Activated naive CD8-positive, alpha-beta T cell treated with anti-CD3 and anti-CD28 coated beads, Interleukin-2, amount 50 U/mL, for 16 hours (primary cell): ENCODE measurements around the gene RALGPS2.
"Not testable (repeated sequence)": the region's sequence is repeated elsewhere in the genome, so short reads cannot be mapped to it uniquely, and the experiment has no call there.

Source experiments
- DNase-seq: peaks from one replicate; pipeline ENCODE4 v3.0.0-alpha.2; 2020; ENCODE audit warnings: low read depth, low spot score

RALGPS2 gene

DNA sequence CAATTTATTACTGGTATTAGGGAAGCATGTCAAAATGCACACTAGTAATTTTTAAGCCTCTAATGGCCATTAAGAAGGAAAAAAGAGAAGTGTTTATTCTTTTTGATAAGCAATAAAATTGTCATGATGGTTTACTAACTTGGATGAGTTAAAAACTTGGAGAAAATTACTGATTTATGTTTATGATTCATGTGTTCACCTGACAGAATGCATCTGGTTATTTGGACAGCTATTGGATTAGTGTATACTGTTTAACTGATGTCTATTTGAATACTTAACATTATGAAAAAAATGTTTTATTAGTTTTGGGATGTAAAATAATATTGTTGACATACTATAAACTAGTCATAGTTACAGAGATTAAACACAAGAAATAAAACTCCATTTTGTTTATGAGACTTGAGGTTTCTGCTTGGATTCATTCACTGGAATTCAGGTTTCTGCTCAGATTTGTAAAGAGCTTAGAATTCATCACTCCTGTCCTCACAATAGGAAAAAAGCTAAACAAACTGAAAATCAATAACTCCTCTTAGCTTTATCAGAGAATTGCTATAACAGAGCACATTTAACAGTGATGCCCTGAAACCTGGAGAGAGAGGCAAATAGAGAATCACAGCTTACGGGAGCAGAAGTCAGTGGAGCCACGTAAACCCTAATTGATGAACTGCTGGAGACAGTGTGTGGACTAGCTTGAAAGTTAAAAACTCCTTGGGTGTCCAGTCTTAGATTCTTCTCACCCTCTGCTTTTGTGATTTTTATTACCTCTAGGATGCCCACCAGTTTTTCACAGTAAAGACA is 56.7 kb downstream of the RALGPS2 start:
- DNase-seq, result no peak

DNA sequence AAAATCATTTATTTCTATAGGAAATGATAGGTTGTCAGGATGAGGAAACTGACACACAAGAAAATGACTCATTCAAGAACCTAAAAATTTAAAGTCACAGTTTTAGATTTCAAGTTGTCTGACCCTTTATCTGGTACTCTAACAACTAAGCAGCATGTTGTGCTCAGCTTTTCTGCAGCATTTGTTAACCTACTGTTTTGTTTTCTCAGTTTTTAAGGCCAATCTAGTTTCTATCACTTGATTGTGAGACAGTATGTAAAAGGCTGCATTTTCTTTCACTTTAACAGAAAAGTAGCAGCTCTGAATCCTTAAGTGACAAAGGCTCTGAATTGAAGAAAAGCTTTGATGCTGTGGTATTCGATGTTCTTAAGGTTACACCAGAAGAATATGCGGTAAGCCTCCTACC is 59.1 kb downstream of the RALGPS2 start:
- DNase-seq, result no peak

DNA sequence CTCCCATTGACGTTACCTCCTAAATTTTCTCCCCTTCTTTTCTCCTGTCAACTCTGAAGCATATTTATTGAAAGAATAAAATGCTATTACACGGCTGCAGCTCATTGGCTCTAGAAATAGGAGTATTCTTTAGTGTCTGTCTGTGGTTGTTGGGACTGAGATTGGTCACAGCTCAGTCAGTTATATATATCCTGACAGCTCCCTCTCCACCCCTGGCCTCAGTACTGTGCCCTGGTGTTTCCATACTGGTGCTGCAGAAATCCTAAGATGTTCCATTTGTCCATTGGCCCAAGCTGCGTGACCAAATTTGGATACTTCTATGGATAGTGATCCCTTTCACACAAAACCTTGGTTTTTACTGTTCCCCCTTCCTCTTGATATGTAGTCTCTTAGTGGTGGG is 67.3 kb downstream of the RALGPS2 start:
- DNase-seq, result no peak

DNA sequence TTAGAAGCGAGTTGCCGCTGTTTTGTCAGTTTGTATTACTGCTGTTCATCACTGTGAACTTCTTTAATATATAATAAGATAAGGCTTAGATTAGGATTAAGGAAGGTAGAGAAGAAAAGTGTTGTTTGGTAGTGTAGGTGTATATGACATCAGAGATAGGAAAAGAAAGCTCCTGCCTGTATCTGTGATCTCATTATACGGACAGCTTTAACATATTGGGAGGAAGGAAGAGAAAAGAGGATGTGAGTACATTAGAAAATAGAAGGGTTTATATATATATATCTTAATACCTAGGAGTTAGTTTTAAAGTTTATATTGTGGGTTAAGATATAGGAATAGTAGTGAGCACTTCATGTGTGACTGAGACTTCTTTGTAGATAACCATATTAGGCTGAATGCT is 71.0 kb downstream of the RALGPS2 start:
- no peak for DNase-seq

DNA sequence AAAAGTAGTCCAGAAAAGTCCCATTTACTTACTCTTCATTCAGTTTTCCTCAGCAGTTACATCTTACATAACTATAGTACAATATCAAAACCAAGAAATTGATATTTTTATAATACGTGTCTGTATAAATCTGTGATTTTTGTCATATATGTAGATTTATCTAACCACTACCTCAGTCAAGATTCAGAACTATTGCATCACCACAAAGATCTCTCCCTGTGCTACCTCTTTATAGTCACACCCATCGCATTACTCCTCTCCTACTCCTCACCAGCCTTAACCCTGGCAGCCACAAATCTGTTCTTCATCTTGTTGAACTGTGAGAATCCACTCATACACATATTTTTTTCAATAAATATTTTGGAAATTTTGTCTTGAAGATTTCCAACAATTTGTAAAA is 72.5 kb downstream of the RALGPS2 start:
- DNase-seq, result no peak

DNA sequence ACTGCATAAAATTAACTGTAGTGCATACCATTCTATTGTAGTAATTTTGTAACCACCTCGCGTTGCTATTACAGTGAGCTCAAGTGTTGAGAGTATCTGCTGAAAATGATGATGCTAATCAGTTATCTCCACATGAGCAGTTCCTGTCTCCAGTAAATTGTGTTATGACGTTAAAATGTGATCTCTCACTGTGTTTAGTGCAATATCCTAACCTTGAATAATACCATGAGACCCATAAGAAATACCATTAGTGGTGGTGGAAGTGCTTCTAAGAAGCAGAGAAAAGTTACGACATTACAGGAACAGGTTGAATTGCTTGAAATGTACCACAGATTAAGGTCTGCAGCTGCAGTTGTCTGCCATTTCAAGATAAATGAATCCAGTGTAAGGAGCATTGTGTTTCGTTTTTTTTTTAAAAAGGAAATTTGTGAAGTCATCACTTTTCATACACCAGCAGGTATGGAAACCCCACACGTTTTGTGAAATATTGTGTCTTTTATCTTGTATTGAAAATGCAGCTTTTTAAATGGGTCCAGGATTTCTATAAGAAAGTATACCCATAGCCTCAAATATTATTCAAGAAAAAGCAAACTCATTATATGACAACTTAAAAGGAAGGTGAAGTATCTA is 73.3 kb downstream of the RALGPS2 start:
- DNase-seq, result no peak

DNA sequence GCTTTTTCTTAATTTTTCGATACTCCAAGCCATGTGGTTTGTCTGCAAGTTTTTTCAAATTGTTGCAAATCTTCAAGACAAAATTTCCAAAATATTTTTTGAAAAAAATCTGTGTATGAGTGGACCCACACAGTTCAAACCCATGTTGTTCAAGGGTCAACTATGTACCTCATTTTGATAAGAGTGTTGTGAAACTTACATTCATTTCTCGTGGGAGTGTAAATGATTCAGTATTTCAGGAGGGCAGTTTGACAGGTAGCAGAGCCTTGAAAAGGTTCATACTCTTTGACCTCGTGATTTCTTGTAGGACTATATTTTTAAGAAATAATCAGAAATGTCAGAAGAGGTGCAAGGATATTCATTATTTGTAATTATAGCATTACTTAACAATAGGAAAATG is 77.8 kb downstream of the RALGPS2 start:
- no peak for DNase-seq

DNA sequence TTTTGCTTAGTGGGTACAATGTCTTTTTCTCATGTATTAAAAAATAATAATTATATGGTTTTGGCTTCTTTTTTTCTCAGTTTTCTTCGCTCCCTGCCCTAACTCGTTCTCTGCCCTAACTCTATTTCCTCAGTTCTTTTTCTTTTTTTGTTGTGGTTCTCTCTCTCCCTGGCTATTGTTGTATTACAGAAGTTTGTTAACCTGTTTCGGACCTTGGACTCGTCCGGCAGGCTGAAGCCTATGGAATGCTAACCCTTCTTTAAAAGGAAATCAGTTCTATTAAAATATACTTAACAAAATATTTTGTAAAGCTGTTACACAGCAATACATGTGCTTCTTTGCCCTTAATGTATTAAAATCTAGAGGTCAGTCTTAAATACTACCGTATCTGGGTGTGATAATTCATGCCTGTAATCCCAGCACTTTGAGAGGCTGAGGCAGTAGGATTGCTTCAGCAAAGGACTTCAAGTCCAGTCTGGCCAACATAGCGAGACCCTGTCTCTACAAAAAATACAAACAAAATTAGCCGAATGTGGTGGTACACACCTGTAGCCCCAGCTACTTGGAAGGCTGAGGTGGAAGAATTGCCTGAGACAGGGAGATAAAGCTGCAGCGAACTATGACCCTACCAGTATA is 81.7 kb downstream of the RALGPS2 start:
- no peak for DNase-seq

DNA sequence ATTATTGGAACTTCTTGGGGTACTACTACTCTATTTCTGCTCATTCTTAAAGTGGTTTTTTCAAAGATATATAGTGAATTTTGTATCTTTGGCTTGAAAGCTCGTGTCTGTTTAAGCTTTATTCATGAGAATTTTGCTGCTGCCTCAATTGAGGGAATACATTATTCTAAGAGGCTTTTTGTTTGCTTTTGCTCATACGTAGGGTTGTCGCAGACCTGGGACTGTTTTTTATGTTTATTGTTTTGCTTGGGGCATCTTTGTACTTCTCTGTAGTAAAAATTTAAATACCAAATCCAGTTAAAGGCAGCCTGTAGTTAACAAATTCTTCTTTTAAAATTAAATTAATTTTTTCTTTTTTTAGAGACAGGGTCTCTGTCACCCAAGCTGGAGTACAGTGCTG is 83.5 kb downstream of the RALGPS2 start:
- no peak for DNase-seq

DNA sequence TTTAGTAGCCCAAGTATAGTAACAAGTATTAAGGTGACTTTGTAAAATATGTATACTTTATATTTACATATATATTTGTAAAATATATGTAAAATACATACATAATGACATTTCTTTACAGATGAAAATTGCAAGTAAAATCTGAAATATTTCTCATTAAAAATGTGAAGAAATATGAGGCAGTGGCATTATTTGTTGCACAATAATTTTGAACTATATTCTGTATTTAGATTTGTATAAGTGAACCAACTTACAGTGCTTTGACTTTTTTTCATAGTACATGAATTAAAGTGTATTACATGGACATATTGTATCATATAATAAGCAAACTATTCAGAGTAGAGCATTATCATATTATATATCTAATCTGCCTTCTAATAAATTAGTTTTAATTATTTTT is 85.5 kb downstream of the RALGPS2 start:
- DNase-seq, result no peak

DNA sequence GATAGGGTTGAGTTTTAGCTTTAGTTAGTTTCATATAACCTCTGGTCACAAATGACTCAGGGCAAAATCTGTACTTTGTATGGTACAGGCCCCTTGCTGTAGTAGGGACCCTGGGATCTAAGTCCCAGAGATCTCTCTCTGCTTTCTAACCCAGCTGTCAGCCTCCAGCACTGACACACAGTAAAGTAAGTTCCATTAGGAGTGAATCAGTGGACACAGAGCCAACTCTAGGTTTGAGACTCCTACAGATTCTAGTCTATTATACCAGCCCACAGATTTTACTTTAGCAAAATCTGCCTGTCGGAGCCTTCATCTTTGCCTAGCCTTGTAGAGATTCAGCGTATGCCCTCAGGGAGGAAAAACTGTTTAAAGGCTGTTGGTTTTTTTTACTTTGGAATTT is 93.4 kb downstream of the RALGPS2 start:
- no peak for DNase-seq

DNA sequence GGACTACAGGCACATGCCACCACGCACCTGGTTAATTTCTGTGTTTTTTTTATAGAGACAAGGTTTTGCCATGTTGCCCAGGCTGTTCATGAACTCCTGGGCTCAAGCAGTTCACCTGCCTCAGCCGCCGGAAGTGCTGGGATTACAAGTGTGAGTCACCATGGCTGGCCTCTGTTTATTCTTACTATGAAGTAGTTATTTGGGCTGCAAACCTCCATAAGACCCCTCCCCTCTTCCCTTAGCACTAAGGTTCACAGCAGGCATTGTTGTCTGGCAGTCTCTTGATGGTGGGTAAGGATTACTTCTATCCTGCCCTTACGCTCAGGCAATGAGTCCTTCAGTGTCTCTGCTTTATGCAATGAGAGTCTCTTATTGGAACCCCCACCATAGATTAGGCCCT is 94.1 kb downstream of the RALGPS2 start:
- no peak for DNase-seq

DNA sequence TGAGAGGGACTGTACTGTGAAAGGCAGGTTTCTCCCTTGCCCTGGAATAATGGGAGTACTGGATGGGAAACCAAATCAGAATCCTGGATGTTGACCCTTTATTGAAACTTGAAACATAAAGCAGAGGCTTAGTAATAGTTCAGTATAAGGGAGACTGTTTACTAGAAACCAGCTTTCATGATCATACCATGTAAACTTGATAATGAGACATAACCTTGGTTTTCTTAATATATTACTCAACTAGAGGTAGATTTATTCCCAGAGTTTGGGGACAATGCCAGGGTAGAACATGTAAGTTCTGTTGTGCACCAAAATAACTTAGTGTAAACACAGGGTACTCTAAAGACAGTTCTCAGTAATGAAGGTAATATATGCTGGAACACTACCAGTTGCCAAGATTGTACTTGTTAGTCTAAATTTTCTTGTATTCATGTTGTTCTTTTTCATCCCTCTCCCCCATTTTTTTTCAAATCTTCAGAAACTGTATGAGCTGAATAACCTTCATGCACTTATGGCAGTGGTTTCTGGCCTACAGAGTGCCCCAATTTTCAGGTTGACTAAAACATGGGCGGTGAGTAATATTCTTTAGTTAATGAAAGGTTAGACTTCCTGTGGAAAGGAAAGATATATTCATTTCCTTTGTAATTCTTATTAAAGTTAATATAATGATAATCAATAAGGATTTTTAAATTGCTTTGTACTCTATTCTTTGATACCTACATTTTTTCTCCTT is 96.3 kb downstream of the RALGPS2 start:
- DNase-seq, result no peak

DNA sequence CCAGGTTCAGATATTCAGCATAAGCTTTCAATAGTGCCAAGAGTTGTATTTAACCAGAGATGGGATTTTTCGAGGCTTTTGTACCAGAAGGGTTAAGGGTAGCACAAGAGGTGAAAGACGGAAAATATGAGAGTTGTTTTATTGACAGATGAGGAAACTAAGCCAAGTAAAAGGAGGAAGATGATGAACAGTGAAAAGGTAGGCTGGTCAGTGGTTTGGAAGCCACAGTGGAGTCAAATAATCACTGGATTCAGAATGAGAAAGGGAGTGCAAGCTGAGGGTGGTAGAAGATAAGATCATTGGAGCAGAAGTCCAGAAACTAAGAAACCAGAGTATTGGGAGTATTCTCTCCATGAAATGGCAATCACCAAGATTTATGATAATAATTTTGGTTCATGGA is 100.1 kb downstream of the RALGPS2 start:
- DNase-seq, result no peak

DNA sequence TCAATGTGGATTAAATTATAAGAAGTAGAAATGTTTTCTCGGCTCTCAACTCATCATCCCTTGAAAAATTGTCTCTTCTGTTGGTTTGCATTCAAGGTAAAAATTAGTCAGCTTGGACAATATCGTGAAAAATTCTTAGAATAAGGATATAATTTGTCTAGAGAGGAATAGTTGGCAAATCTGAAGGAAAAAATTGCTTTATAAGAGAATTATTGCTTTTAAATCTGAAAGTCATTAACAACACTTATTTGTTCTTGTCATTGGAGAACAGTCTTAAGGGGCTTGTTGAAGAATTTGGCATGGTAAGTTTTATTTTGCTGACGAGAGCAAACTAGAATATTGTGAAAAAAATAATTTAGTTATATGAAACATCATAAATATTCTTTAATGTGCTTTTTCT is 119.4 kb downstream of the RALGPS2 start:
- no peak for DNase-seq

DNA sequence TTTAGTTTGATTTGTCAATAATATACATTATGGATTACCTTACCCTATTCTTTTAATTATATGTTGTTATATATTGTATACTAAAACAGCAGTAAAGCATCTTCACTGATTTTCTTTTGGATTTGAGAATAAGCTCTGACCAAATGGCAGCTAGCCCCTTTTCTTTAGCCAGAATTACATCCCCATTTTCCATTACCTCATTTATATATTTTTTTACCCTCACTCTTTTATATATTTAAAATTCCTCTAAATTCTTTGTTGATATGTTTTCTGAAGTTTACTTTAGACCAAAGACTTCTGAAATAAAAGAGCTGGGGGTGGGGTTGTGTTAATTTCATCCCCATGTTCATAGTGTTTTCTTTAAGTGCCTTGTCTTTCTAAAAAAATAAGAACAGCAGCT is 121.3 kb downstream of the RALGPS2 start:
- no peak for DNase-seq

DNA sequence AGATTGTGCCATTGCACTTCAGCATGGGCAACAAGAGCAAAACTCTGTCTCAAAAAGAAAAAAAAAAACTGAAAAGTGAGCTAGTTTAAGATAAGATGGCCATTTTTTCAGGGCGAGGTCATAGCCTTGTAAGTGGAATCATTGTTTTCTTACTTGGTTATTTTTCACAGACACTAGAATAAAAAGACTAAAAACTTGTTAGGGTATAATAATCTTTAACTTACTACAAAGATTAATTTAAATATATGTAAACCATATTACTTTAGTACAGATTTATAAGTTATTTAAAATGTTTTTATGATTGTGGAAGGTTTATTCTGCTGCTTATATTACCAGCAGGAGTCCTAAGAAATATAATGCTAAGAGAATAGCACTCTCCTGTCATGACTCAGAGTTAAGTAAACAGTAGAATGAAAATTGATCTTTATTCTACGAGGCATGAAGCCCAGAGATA is 122.4 kb downstream of the RALGPS2 start:
- DNase-seq, result no peak

DNA sequence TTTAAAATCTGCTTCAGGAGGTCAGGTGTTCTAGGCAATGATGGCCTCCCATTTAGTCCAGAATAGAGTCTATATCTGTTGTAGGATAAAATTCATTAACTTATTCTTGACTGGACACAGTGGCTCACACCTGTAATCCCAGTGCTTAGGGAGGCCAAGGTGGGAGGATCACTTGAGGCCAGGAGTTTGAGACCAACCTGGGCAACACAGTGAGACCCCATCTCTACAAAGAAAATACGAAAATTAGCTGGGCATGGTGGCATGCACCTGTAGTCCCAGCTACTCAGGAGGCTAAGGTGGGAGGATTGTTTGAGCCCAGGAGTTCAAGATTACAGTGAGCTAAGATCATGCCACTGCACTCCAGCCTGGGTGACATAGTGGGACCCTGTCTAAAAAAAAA is 122.9 kb downstream of the RALGPS2 start:
- DNase-seq, result not testable (repeated sequence)

DNA sequence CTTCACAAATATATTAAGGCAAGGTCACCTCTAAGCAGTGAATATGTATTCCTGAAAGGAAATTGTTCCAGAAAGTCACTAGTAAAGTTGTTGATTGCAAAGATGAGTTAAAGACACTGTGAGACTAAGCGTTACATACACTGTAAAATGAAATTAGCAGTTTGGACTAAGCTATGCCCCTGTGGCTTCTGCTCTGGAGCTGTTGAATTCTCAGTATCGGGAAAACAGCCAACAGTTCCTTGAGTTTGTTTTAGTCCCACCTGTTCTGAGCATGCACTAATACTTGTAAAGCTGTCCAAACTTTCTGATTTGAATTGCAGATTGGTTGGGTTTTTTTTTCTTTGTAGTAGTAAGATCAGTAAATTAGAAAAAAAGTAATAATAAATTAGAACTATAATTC is 124.9 kb downstream of the RALGPS2 start:
- no peak for DNase-seq

DNA sequence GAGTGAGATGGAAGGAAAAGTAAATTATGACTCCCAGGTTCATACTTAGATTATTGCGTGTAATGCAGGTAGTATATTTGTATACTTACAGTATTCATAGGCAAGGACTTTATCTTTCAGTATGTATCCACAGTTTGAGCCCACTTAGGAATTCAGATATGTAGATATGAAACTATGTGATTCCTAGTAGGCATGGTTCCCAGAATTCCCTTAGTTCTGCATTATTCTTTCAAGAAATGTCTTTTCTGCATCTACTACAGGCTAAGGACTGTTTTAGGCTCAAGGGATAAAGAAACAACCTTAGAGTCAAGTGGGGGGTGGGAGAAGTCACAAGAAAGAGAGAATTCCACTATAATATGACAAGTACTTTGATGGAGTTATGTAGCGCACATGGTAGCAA is 132.1 kb downstream of the RALGPS2 start:
- no peak for DNase-seq

DNA sequence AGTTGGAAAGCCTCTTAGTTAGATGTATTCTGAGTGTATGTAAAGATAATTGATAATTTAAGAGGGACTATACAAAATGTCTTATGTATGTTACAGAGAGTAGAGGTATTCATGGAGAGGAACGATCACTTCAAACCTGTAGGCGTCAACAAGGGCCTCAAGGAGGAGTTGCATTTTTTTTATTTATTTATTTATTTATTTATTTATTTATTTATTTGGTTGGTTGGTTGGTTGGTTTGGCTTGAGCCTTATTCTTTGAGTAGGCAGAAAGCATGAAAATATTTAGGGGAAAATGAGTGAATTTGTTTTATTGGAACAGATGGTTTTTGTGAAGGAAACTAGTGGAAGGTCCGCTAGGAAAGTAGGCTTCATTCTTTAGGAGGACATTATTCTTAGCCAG is 137.4 kb downstream of the RALGPS2 start:
- DNase-seq, result no peak

DNA sequence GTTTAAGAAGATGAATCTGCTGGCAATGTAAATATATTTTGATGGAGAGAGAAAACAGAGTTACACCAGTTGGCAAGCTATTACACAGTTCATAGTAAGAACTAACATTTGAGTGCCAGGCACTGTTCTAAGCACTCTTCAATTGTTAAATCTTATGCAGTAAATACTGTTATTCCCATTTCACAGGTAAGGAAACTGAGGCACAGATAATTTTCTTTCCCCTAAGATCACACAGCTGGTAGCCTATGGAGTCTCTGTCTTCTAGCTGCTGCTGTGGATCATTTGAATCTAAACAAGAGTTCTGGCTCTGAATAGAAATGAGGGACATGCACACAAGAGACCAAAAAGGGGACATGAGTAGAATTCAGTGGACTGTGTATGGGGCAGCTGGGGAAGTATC is 137.8 kb downstream of the RALGPS2 start:
- no peak for DNase-seq
